Trophoblast cell (in vitro differentiated cells and primary cell): Measurements from ENCODE around the gene PREX1.

ENCODE experiments used
- DNase-seq, 2 donors: peaks; one replicate each; pipeline ENCODE4 v3.0.0-alpha.2; 2016
- H2AFZ ChIP-seq: 2 replicates; pipeline ENCODE4 v1.6.1; 2013; ENCODE audit warnings: low read length, moderate library complexity, mild to moderate bottlenecking; ENCODE audit not compliant: insufficient read depth, poor library complexity
- H2AK5ac ChIP-seq: 2 replicates; pipeline ENCODE4 v1.6.1; 2013; ENCODE audit warnings: mild to moderate bottlenecking, low read length
- H2BK120ac ChIP-seq: 2 replicates; pipeline ENCODE4 v1.6.1; 2013; ENCODE audit warnings: low read length, mild to moderate bottlenecking, moderate library complexity; ENCODE audit not compliant: insufficient read depth, poor library complexity
- H2BK12ac ChIP-seq: 2 replicates; pipeline ENCODE4 v1.6.1; 2013; ENCODE audit warnings: mild to moderate bottlenecking, low read length, moderate library complexity
- H2BK5ac ChIP-seq: 2 replicates; pipeline ENCODE4 v1.6.1; 2013; ENCODE audit warnings: low read length, low read depth, moderate library complexity, mild to moderate bottlenecking; ENCODE audit not compliant: poor library complexity
- H3K14ac ChIP-seq: 2 replicates; pipeline ENCODE4 v1.6.1; 2013; ENCODE audit warnings: mild to moderate bottlenecking, low read length
- H3K18ac ChIP-seq: 2 replicates; pipeline ENCODE4 v1.6.1; 2013; ENCODE audit warnings: mild to moderate bottlenecking, low read length
- H3K23ac ChIP-seq: 2 replicates; pipeline ENCODE4 v1.6.1; 2013; ENCODE audit warnings: low read length
- H3K27ac ChIP-seq: 2 replicates; pipeline ENCODE4 v1.5.1; 2013; ENCODE audit warnings: low read depth, mild to moderate bottlenecking, inconsistent platforms, low read length, moderate library complexity
- H3K27me3 ChIP-seq: 2 replicates; pipeline ENCODE4 v1.6.1; 2013; ENCODE audit warnings: inconsistent platforms, mild to moderate bottlenecking, low read length, moderate library complexity; ENCODE audit not compliant: insufficient read depth
- H3K36me3 ChIP-seq, 2 experiments: 1 replicate in 1 of 2; 2 replicates in 1 of 2; pipeline ENCODE4 v1.6.1; 2013; ENCODE audit warnings: low read length in 2 of 2, mild to moderate bottlenecking in 2 of 2, moderate library complexity in 1 of 2; ENCODE audit not compliant: insufficient read depth in 2 of 2, control insufficient read depth in 1 of 2
- H3K4ac ChIP-seq: 2 replicates; pipeline ENCODE4 v1.6.1; 2013; ENCODE audit warnings: low read depth, mild to moderate bottlenecking, low read length, moderate library complexity
- H3K4me1 ChIP-seq, 2 experiments: 1 replicate in 1 of 2; 2 replicates in 1 of 2; pipeline ENCODE4 v1.6.1; 2013; ENCODE audit warnings: low read length in 2 of 2, mild to moderate bottlenecking in 2 of 2, moderate library complexity in 1 of 2; ENCODE audit not compliant: insufficient read depth in 2 of 2, control insufficient read depth in 1 of 2
- H3K4me2 ChIP-seq: 2 replicates; pipeline ENCODE4 v1.6.1; 2013; ENCODE audit warnings: inconsistent platforms, mild to moderate bottlenecking, low read length, moderate library complexity
- H3K4me3 ChIP-seq: 2 replicates; pipeline ENCODE4 v1.5.1; 2013; ENCODE audit warnings: mild to moderate bottlenecking, low read depth, low read length, inconsistent platforms
- H3K79me1 ChIP-seq: one replicate; pipeline ENCODE4 v1.6.1; 2013; ENCODE audit warnings: low read length
- H3K79me2 ChIP-seq: 2 replicates; pipeline ENCODE4 v1.6.1; 2013; ENCODE audit warnings: low read length, mild to moderate bottlenecking; ENCODE audit not compliant: control insufficient read depth, insufficient read depth, poor library complexity
- H3K9ac ChIP-seq: 2 replicates; pipeline ENCODE4 v1.6.1; 2013; ENCODE audit warnings: mild to moderate bottlenecking, low read length
- H3K9me3 ChIP-seq: 2 replicates; pipeline ENCODE4 v1.6.1; 2013; ENCODE audit warnings: low read depth, mild to moderate bottlenecking, control low read depth, inconsistent platforms, low read length; ENCODE audit not compliant: insufficient read depth
- H4K12ac ChIP-seq: 2 replicates; pipeline ENCODE4 v1.6.1; 2013; ENCODE audit warnings: low read depth, mild to moderate bottlenecking, low read length, moderate library complexity
- H4K8ac ChIP-seq: 2 replicates; pipeline ENCODE4 v1.6.1; 2013; ENCODE audit warnings: low read depth, mild to moderate bottlenecking, low read length, moderate library complexity
- H4K91ac ChIP-seq: one replicate; pipeline ENCODE4 v1.6.1; 2013; ENCODE audit warnings: low read depth, mild to moderate bottlenecking, low read length, moderate library complexity
- WGBS: extraction: QIAGEN DNeasy Blood & Tissue Kit; methylation state at CpG from one replicate; pipeline ENCODE4 v1.1.7; 2013; ENCODE audit warnings: missing lambda C conversion rate; ENCODE audit not compliant: insufficient read length, insufficient coverage; ENCODE audit errors: extremely low coverage; 5-methylcytosine and 5-hydroxymethylcytosine counted together

PREX1 gene

DNA sequence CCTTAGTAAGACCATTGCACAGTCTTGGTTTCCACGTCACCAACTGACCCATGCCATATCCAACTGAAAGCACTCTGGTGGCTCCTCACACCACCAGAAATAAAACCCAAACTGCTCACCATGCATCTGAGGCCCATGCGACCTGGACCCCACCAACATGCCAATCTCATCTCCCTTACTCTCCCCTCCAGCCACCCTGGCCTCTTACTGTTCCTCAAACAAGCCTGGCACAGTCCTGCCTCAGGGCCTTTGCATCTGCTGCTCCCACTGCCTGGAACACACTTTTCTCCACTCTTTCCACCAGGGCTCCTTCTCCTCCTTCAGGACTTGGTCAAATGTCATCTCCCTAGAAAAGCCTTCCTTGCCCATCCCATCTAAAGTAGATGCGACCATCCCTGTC is 8.7 kb downstream of the PREX1 start:
- Histone ChIP-seq H3K14ac (no peak overlapping the region), H3K4ac (no peak overlapping the region), H3K36me3 (no peaks in the 10 kb centered on the region), H2BK5ac (no peak overlapping the region), H3K9ac (no peak overlapping the region), H4K91ac (no peak overlapping the region), H3K27ac (no peak overlapping the region), H2BK120ac (no peak overlapping the region), H3K79me2 (no peaks in the 10 kb centered on the region), H3K18ac (no peak overlapping the region), H3K9me3 (no peaks in the 10 kb centered on the region), H3K4me1 (peaks cover 0 to 2% of the 10 kb centered on the region in 2 experiments), H4K8ac (no peak overlapping the region), H4K12ac (no peak overlapping the region), H2AK5ac (no peak overlapping the region), H3K79me1 (no peaks in the 10 kb centered on the region), H3K4me2 (no peak overlapping the region), H3K27me3 (no peaks in the 10 kb centered on the region), H3K4me3 (no peak overlapping the region), H2BK12ac (no peak overlapping the region), H3K23ac (no peak overlapping the region), H2AFZ (no peak overlapping the region)
- no peak for DNase-seq
- no CpG with 5 or more reads among the region's 3 CpGs for WGBS

DNA sequence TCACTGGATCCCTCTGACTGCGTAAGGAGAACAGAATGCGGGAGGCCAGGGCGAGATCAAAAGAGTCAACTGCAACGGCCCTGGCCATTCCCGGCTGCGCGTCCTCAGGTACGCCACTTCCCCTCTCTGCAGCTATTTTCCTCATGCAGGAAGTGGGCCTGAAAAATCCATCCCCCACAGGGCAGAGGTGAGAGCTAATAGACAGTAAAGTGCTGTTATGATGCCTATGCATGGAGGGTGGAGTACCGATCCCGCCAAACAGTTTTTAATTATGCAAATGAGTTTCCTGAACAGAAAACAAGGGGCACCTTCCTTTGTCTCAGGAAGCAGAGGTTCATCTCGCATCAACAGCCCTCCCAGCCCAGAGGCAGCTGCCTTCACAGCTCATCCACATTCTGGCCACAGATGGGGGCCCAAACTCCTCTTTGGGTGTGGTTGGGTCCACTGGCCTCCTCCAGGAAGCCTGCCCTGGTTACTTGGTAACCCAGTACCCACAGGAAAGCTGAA is 9.3 kb downstream of the PREX1 start:
- Histone ChIP-seq H2BK120ac (no peak overlapping the region), H4K91ac (no peak overlapping the region), H3K36me3 (no peaks in the 10 kb centered on the region), H4K8ac (no peak overlapping the region), H2AFZ (no peak overlapping the region), H2BK5ac (no peak overlapping the region), H3K9ac (no peak overlapping the region), H2AK5ac (no peak overlapping the region), H3K4me3 (no peak overlapping the region), H3K4me1 (peaks cover 0 to 2% of the 10 kb centered on the region in 2 experiments), H3K27me3 (no peaks in the 10 kb centered on the region), H3K79me2 (no peaks in the 10 kb centered on the region), H3K27ac (no peak overlapping the region), H3K4me2 (no peak overlapping the region), H3K23ac (no peak overlapping the region), H3K14ac (no peak overlapping the region), H3K4ac (no peak overlapping the region), H3K18ac (no peak overlapping the region), H2BK12ac (no peak overlapping the region), H3K9me3 (peaks cover 2% of the 10 kb centered on the region), H3K79me1 (no peaks in the 10 kb centered on the region), H4K12ac (no peak overlapping the region)
- no CpG with 5 or more reads among the region's 11 CpGs for WGBS
- no peak for DNase-seq

- Histone ChIP-seq H2BK12ac (no peak overlapping the region), H3K18ac (no peak overlapping the region), H3K79me1 (no peaks in the 10 kb centered on the region), H3K79me2 (no peaks in the 10 kb centered on the region), H3K9me3 (peaks cover 2% of the 10 kb centered on the region), H2AK5ac (no peak overlapping the region), H4K8ac (no peak overlapping the region), H3K14ac (no peak overlapping the region), H3K4me2 (no peak overlapping the region), H3K27ac (no peak overlapping the region), H2BK5ac (no peak overlapping the region), H2AFZ (no peak overlapping the region), H3K23ac (no peak overlapping the region), H3K27me3 (no peaks in the 10 kb centered on the region), H3K4ac (no peak overlapping the region), H3K36me3 (no peaks in the 10 kb centered on the region), H4K91ac (no peak overlapping the region), H2BK120ac (no peak overlapping the region), H4K12ac (no peak overlapping the region), H3K4me3 (no peak overlapping the region), H3K9ac (no peak overlapping the region), H3K4me1 (peaks cover 0 to 2% of the 10 kb centered on the region in 2 experiments)
- DNase-seq, result no peak
- WGBS, result no CpG with 5 or more reads among the region's 7 CpGs
Observed at GRCh38 chr20:48818031-48818370, 9.8 kb downstream of the PREX1 start.

- no peak overlapping the region for H3K27ac ChIP-seq
- peaks cover 0 to 2% of the 10 kb centered on the region in 2 experiments for H3K4me1 ChIP-seq
- H4K12ac ChIP-seq, result no peak overlapping the region
- no peaks in the 10 kb centered on the region for H3K79me1 ChIP-seq
- H3K18ac ChIP-seq, result no peak overlapping the region
- no peak overlapping the region for H3K4me2 ChIP-seq
- H3K9ac ChIP-seq, result no peak overlapping the region
- no peak overlapping the region for H4K8ac ChIP-seq
- H2BK12ac ChIP-seq, result no peak overlapping the region
- H2AK5ac ChIP-seq, result no peak overlapping the region
- no peaks in the 10 kb centered on the region for H3K27me3 ChIP-seq
- H3K14ac ChIP-seq, result no peak overlapping the region
- H3K79me2 ChIP-seq, result no peaks in the 10 kb centered on the region
- H2AFZ ChIP-seq, result no peak overlapping the region
- H2BK5ac ChIP-seq, result no peak overlapping the region
- no peak overlapping the region for H3K4me3 ChIP-seq
- H4K91ac ChIP-seq, result no peak overlapping the region
- H3K9me3 ChIP-seq, result peaks cover 2% of the 10 kb centered on the region
- no peak overlapping the region for H3K23ac ChIP-seq
- WGBS, result no CpG with 5 or more reads among the region's 4 CpGs
- H3K4ac ChIP-seq, result no peak overlapping the region
- H3K36me3 ChIP-seq, result peaks cover 0 to 1% of the 10 kb centered on the region in 2 experiments
- DNase-seq, result no peak
- no peak overlapping the region for H2BK120ac ChIP-seq
Observed at GRCh38 chr20:48817367-48818030, 10.3 kb downstream of the PREX1 start.
